C4-2B (cell line): ENCODE results near the gene ZNF765.

Experiments used
- CTCF ChIP-seq: fragments of 450-650 bp; conservative IDR thresholded peaks from 2 replicates; pipeline ENCODE4 v1.5.1; 2017; ENCODE audit warnings: mild to moderate bottlenecking
- ZFX ChIP-seq: fragments of 450-650 bp; IDR thresholded peaks from 2 replicates; pipeline ENCODE4 v1.6.1; 2017

- TF ChIP-seq CTCF (peak; percentile 88), ZFX (no peak)
Observed at GRCh38 chr19:53424968-53425597, 30.1 kb downstream of the ZNF765 start.
